ENCODE results near the gene GLRX5. TPM values are rescaled to one million over a fixed set of nuclear protein-coding genes. Genes with fewer than 3 reads are reported as not detected.

The GLRX5 gene
- total and polyA plus RNA-seq, 7 donors = 46.9 to 98.7 (median 65.5) TPM

- WGBS, 3 donors = 30 to 49% (median 38%) methylated on average over 9 of the region's 9 CpGs
- TF ChIP-seq CTCF (IDR thresholded peaks at IDR 0.05) = no peak
- H3K9me3 ChIP-seq = no peaks in the 10 kb centered on the region
- DNase-seq (peak; percentile 64 to 75), ATAC-seq (peak in 3 of 4 donors; percentile 3 to 12 (median 7))
- H3K27ac ChIP-seq = peak overlapping the region; percentile 58
- H3K36me3 ChIP-seq (ENCODE audit: insufficient read depth in 1 of 2, low read depth in 1 of 2) = no peaks in the 10 kb centered on the region
- intact Hi-C loops (cut with DNase I) = no loop called here
- peaks cover 56% of the 10 kb centered on the region for H3K4me1 ChIP-seq
- H3K4me3 ChIP-seq = peak overlapping the region; percentile 86
- no peaks in the 10 kb centered on the region for H3K27me3 ChIP-seq (ENCODE audit: insufficient read depth in 3 of 3, low read length in 2 of 3)
Measured at GRCh38 chr14:95515080-95515489, 19.8 kb upstream of the GLRX5 start.

- Histone ChIP-seq H3K36me3 (ENCODE audit: insufficient read depth in 1 of 2, low read depth in 1 of 2) (no peaks in the 10 kb centered on the region), H3K4me3 (peak overlapping the region; percentile 86), H3K27ac (peak overlapping the region; percentile 58), H3K9me3 (no peaks in the 10 kb centered on the region), H3K27me3 (ENCODE audit: insufficient read depth in 3 of 3, low read length in 2 of 3) (no peaks in the 10 kb centered on the region), H3K4me1 (peaks cover 48% of the 10 kb centered on the region)
- intact Hi-C loops (cut with DNase I) = no loop called here
- peak; percentile 78 to 85 (median 81) for ATAC-seq
- TF ChIP-seq CTCF (IDR thresholded peaks at IDR 0.05) = peak; percentile 41
- 2 to 6% (median 3%) methylated on average over 28 to 50 of the region's 50 CpGs for WGBS, 3 donors
- peak; percentile 75 to 87 for DNase-seq
Measured at GRCh38 chr14:95515596-95516552, 19.0 kb upstream of the GLRX5 start.

- no peak for TF ChIP-seq CTCF (IDR thresholded peaks at IDR 0.05)
- H3K27ac ChIP-seq = peak within 1 kb of the TSS; percentile 58
- no peaks in the 10 kb centered on the region for H3K36me3 ChIP-seq (ENCODE audit: insufficient read depth in 1 of 2, low read depth in 1 of 2)
- H3K4me1 ChIP-seq = peaks cover 40% of the 10 kb centered on the region
- ATAC-seq (peak; percentile 71 to 73 (median 72)), DNase-seq (peak; percentile 80 to 82)
- no peaks in the 10 kb centered on the region for H3K9me3 ChIP-seq
- WGBS, 3 donors = 1 to 2% (median 2%) methylated on average over 28 to 59 of the region's 60 CpGs
- intact Hi-C loops (cut with DNase I) = no loop called here
- H3K4me3 ChIP-seq = peak within 1 kb of the TSS; percentile 86
- no peaks in the 10 kb centered on the region for H3K27me3 ChIP-seq (ENCODE audit: insufficient read depth in 3 of 3, low read length in 2 of 3)
Measured at GRCh38 chr14:95516554-95517181, 18.2 kb upstream of the GLRX5 start, which contains the start of gene SYNE3. Gene SYNE3 (minus strand): TSS chr14:95516650. CDS start chr14:95475821, 40,829 bp downstream.

GRCh38 chr14:95518045-95518751 lies 16.7 kb upstream of the GLRX5 start:
- TF ChIP-seq CTCF (IDR thresholded peaks at IDR 0.05) = no peak
- no peak overlapping the region for H3K4me3 ChIP-seq
- intact Hi-C loops (cut with DNase I) = no loop called here
- no peak for DNase-seq
- peaks cover 37% of the 10 kb centered on the region for H3K4me1 ChIP-seq
- WGBS, 3 donors = 72 to 78% (median 76%) methylated on average over 8 of the region's 8 CpGs
- no peaks in the 10 kb centered on the region for H3K27me3 ChIP-seq (ENCODE audit: insufficient read depth in 3 of 3, low read length in 2 of 3)
- no peaks in the 10 kb centered on the region for H3K9me3 ChIP-seq
- no peak overlapping the region for H3K27ac ChIP-seq
- no peak for ATAC-seq
- peaks cover 0 to 2% of the 10 kb centered on the region in 2 donors for H3K36me3 ChIP-seq (ENCODE audit: insufficient read depth in 1 of 2, low read depth in 1 of 2)
